A549 (cell line): ENCODE measurements around the gene SLCO3A1.

Source experiments
- CHD2 ChIP-seq: fragments of 150-350 bp; IDR thresholded peaks from 2 replicates; pipeline ENCODE4 v1.6.1; 2014; ENCODE audit warnings: low read length; ENCODE audit not compliant: partially characterized antibody
- CTCF ChIP-seq: fragments of >200 bp; sonication (Bioruptor Twin); formaldehyde crosslinking; IDR thresholded peaks from 3 replicates; pipeline ENCODE4 v1.5.1; 2016
- ESRRA ChIP-seq: fragments of 150-350 bp; IDR thresholded peaks from 2 replicates; pipeline ENCODE4 v1.6.1; 2014; ENCODE audit warnings: mild to moderate bottlenecking, low read length, borderline replicate concordance
- JUNB ChIP-seq: fragments of >200 bp; sonication (Bioruptor Twin); formaldehyde crosslinking; IDR thresholded peaks from 2 replicates; pipeline ENCODE4 v1.6.1; 2016
- MAZ ChIP-seq: fragments of 150-350 bp; IDR thresholded peaks from 2 replicates; pipeline ENCODE4 v1.6.1; 2014; ENCODE audit warnings: antibody characterized with exemption, low read depth, low read length, borderline replicate concordance
- MYC ChIP-seq: IDR thresholded peaks from 2 replicates; pipeline ENCODE4 v1.6.1; 2012; ENCODE audit warnings: mild to moderate bottlenecking, inconsistent platforms, low read length, improper control_type of control experiment, borderline replicate concordance
- POLR2A ChIP-seq: IDR thresholded peaks from 2 replicates; pipeline ENCODE4 v1.6.1; 2012; ENCODE audit warnings: mild to moderate bottlenecking, low read length
- RFX5 ChIP-seq: fragments of 450-650 bp; IDR thresholded peaks from 2 replicates; pipeline ENCODE4 v1.7.1; 2014; ENCODE audit warnings: antibody characterized with exemption, mild to moderate bottlenecking, moderate library complexity
- RNF2 ChIP-seq: fragments of 200-600 bp; sonication (generic); IDR thresholded peaks from 2 replicates; pipeline ENCODE4 v1.6.1; 2016; ENCODE audit warnings: low read depth, mild to moderate bottlenecking, antibody characterized with exemption, moderate library complexity, borderline replicate concordance
- USF2 ChIP-seq: fragments of 450-650 bp; IDR thresholded peaks from 2 replicates; pipeline ENCODE4 v1.6.1; 2014; ENCODE audit warnings: antibody characterized with exemption
- ZNF302 ChIP-seq: fragments of 250-450 bp; sonication (Bioruptor Pico); IDR thresholded peaks from 2 replicates; pipeline ENCODE4 v1.9.0; 2021; ENCODE audit warnings: inconsistent platforms, mild to moderate bottlenecking, moderate library complexity
- TF ChIP-seq, protein P1 (sequence below): fragments of 250-450 bp; sonication (Bioruptor Pico); IDR thresholded peaks from 2 replicates; pipeline ENCODE4 v1.5.0; 2021; ENCODE audit warnings: mild to moderate bottlenecking, moderate library complexity, borderline replicate concordance
- TF ChIP-seq, protein P2 (sequence below): IDR thresholded peaks from 2 replicates; pipeline ENCODE4 v1.6.1; 2012

DNA sequence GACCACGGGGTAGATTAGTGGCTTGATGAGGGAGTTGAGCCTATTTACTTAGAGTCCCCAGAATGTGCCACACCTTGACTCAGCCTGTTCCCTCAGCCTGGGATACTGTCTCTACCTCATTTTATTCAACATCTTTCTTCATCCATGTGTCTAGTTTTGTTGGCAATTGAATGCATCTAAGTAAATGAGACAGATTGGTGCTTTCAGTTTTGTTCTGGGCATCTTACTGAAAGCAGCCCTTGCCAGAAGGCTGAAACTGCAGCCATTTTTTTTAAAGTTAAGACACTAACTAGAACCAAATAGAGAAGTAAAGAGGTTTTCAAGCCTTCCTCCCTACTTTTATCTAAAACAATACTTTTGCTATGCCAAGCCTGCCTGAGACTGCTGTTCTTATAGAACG, 246.8 kb downstream of the SLCO3A1 start:
- no peak for TF ChIP-seq CTCF
- TF ChIP-seq MYC, result no peak
- no peak for TF ChIP-seq JUNB
- TF ChIP-seq MAZ, result no peak
- TF ChIP-seq USF2, result no peak
- no peak for TF ChIP-seq POLR2A
- TF ChIP-seq, protein P1, sequence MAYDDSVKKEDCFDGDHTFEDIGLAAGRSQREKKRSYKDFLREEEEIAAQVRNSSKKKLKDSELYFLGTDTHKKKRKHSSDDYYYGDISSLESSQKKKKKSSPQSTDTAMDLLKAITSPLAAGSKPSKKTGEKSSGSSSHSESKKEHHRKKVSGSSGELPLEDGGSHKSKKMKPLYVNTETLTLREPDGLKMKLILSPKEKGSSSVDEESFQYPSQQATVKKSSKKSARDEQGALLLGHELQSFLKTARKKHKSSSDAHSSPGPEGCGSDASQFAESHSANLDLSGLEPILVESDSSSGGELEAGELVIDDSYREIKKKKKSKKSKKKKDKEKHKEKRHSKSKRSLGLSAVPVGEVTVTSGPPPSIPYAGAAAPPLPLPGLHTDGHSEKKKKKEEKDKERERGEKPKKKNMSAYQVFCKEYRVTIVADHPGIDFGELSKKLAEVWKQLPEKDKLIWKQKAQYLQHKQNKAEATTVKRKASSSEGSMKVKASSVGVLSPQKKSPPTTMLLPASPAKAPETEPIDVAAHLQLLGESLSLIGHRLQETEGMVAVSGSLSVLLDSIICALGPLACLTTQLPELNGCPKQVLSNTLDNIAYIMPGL, result no peak
- TF ChIP-seq CHD2, result no peak
- no peak for TF ChIP-seq RNF2
- TF ChIP-seq, protein P2, sequence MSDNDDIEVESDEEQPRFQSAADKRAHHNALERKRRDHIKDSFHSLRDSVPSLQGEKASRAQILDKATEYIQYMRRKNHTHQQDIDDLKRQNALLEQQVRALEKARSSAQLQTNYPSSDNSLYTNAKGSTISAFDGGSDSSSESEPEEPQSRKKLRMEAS, result no peak
- no peak for TF ChIP-seq ZNF302 (CRISPR knock-in tag)
- no peak for TF ChIP-seq ESRRA
- no peak for TF ChIP-seq RFX5
